ENCODE results near the gene SCT.

The SCT gene

DNA sequence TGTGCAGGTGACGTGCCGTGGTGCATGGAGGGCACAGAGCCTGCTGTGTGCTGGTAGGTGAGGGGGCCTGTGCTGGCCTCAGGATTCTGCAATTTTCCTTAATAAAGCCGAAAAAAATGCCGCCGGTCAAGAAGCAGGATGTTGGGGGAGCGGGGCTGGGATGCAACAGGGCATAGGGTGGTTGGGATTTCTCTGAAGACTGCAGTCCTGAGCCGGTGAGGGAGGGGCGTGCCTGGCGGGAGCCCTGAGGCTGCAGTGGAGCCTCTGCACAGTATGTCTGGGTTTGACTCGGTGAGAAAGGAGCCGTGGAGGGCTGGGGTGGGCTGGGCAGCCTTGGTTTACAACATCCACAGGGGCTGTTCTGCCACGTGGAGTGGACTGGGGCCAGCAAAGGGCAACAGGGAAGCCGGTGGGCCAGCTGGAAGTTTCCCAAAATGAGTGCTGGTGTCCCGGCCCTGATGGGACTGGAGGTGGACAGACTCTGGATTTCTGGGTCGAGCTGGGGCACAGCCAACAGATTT is 3.6 kb downstream of the SCT start:
- no peak for DNase-seq (ENCODE audit: low read depth in 2 of 2)

GRCh38 chr11:621838-622237 is 5.1 kb downstream of the SCT start:
- DNase-seq (ENCODE audit: low read depth in 2 of 2) = no peak

DNA sequence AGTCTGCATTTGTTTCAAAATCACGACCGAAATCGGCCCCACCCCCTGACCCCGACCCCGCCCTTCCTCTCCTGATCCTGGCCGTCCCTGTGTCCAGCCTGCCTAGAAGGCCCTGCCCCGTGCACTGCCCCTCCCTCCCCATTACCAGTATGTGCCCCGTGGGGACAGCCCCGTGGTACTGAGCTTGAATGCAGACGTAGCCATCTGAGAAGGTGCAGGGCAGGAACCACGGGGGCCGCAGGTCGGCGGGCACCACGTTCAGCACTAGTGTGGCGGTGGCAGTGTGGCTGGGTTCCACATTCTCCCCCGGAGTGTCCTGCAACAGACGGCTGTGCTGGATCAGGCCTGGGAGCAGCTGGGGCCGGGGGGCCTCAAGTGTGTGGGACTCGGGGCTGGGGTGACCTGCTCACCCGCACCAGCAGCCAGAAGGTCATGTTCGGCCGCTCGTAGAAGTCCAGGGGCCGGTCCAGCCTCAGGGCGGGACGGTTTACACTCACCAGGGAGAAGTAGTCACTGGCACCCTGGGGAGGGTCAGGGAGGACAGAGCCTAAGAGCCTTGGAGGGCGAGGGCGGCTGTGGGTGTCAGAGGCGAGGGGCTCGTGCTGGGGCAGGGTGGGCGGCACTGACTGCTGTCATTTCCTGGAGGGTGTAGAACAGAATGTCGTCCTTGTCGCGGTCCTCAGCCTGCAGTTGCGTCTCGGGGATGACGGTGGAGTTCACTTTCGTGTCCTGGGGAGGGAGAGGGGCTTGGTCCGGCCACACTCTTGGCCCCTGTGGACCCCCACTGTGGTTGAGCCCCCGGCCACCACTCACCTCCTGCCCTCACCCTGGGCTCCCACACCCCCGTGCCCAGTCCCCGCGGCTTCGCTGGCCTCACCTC is 5.8 kb downstream of the SCT start:
- no peak for DNase-seq (ENCODE audit: low read depth in 2 of 2)

GRCh38 chr11:620201-620600 is 6.8 kb downstream of the SCT start:
- no peak for DNase-seq (ENCODE audit: low read depth in 2 of 2)

DNA sequence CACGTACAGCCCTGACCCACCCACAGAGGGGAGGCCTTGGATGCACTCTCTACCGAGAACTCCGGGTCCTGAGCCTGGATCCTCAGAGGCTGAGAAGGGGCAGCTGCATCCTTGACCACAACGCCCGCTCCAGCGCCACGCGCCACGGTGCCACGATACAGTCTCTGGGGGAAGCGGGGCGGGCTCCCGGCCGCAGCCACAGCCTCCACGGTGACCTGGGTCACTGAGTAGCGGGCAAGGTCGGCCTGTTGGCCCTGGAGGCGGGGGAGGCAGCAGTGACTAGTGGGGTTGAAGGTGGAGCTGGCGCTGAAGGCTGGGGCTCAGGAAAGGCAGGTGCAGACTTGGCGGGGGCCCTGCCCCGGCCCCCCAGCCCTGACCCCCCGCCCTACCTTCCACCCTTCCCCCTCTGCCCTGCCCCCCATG is 7.3 kb downstream of the SCT start:
- no peak for DNase-seq (ENCODE audit: low read depth in 2 of 2)

DNA sequence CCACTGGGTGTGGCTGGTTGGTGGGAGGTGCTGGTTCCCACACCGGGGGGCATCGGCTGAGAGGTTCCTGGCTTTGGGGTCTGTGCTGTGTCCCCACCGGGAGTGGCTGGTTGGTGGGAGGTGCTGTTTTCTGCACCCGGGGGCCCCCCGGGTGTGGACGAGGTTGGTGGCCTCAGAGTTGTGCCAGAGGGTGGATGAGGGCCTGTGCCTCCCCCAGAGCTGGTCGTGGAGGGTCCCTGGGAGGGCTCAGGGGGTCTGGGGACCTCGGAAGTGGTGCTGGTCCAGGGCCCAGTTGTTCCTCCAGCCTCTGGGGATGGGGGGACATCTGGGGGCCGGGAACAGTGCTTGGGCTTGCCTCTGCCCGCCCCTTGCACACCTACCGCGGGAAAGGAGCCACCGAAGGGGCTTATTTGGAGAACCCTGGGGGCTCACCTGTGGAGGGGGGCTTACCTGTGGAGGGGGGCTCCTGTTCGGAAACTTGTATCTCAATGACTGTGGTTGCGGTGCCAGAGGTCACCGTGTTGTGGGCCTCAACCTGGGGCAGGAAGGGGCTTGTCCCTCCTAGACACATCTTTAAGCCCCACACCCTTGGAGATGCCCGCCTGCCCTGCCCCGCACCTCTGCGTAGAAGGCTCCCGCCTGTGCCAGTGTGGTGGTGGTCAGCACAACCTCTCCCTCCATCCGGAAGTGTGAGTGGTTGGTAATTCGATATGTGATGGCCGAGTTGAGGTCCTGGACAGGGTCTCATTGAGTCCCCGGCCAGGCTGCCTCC is 7.9 kb downstream of the SCT start:
- DNase-seq (ENCODE audit: low read depth in 2 of 2) = no peak

- DNase-seq (ENCODE audit: low read depth in 2 of 2) = no peak
Observed at GRCh38 chr11:617912-618682, 8.9 kb downstream of the SCT start.

- DNase-seq (ENCODE audit: low read depth in 2 of 2) = no peak
Observed at GRCh38 chr11:617199-617911, 9.6 kb downstream of the SCT start.

- DNase-seq (ENCODE audit: low read depth in 2 of 2) = no peak
Observed at GRCh38 chr11:616320-617198, 10.4 kb downstream of the SCT start.

GRCh38 chr11:615504-616319 is 11.3 kb downstream of the SCT start, which contains the start of gene IRF7:
Gene IRF7 (minus strand): TSS chr11:615950. CDS start chr11:615364, 586 bp downstream.
- peak; percentile 76 to 86 for DNase-seq (ENCODE audit: low read depth in 2 of 2)

- DNase-seq (ENCODE audit: low read depth in 2 of 2) = no peak
Observed at GRCh38 chr11:614623-615503, 12.1 kb downstream of the SCT start.

DNA sequence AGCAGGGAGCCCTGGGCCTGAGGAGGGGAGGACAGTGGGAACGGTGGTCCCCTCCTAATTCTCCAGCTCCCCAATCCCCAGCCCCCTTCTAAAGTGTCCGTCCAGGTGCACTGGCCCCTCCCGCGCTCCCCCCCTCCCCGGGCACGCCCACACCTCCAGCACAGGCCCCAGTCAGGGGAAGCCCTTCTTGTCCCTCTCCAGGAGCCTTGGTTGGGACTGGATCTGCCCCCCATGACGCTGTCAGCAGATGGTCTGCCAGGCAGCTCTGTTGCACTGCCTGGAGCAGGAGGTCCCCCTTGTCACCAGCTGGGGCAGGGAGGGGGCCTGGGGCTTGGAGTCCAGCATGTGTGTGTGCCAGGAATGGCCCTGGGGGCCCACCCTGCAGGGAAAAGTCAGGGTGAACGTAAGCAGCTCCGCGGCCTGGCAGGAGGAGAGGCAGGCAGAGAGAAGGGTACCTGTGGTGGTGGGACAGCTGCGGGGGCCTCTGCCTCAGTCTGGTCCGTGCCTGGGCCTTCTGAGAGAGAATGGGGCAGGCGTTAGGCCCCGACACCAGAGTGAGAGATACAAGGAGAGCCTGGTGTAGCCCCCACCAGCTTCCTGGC is 12.9 kb downstream of the SCT start:
- no peak for DNase-seq (ENCODE audit: low read depth in 2 of 2)

GRCh38 chr11:613369-613968 is 13.5 kb downstream of the SCT start:
- DNase-seq (ENCODE audit: low read depth in 2 of 2) = peak; percentile 76 to 81

- no peak for DNase-seq (ENCODE audit: low read depth in 2 of 2)
Observed at GRCh38 chr11:612961-613300, 14.1 kb downstream of the SCT start.

GRCh38 chr11:612201-612960 is 14.6 kb downstream of the SCT start:
- DNase-seq (ENCODE audit: low read depth in 2 of 2) = no peak

- no peak for DNase-seq (ENCODE audit: low read depth in 2 of 2)
Observed at GRCh38 chr11:611001-611996, 15.7 kb downstream of the SCT start.
